Measurements from ENCODE around the gene KMO. TPM values are rescaled to one million over a fixed set of nuclear protein-coding genes. Genes with fewer than 3 reads are reported as not detected.

Gene KMO
- total RNA-seq, 1 experiment from 2014 or later: not detected

DNA sequence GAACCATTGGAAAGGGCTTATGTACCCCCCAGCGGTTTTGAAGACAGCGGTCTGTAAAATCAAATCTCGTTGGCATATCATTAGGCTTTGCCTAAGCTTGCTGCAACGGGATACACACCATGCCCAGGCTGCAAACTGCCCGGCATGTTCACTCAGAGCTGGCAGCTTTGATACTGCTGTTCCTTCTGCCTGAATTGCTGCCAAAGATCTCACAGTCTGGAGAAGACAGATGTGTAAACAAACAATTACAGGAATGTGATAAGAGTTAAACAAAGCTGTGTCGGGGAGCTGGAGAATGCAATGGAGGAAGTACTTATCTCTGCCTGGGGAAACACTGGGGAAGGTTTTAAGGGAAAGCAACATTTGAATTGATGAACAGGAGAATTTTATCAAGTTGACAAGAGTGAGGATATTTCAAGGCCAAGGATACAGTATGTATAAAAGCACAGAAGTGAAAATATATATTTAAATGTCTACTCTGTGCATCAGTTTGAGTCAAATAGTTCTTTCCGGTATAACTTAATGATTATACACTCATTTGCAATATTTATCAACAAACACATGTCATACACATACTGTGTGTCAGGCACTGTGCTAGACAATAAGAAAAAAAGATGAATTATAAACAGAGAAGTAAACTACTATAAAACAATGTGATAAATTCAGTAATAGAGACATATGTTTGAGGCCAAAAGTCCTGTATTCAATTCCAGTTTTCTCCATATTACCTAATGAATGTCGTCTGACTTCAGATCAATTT, 78.1 kb downstream of the KMO start:
- Histone ChIP-seq H3T11ph (ENCODE audit: low read length) (no peak overlapping the region), H3K4me1 (ENCODE audit: insufficient read depth, low read length) (no peaks in the 10 kb centered on the region), H2BK5ac (ENCODE audit: insufficient read length, low read length) (no peak overlapping the region), H2BK12ac (ENCODE audit: insufficient read length, low read depth, low read length) (no peak overlapping the region), H2AK5ac (ENCODE audit: insufficient read length, low read length) (no peak overlapping the region), H3K4me2 (ENCODE audit: insufficient read depth, insufficient read length, low read length) (no peak overlapping the region), H2BK120ac (ENCODE audit: low read depth, low read length, poor library complexity, severe bottlenecking) (no peak overlapping the region), H3K23ac (ENCODE audit: insufficient read length, low read depth, low read length) (no peak overlapping the region), H4K20me1 (ENCODE audit: control insufficient read depth, insufficient read depth, insufficient read length) (no peaks in the 10 kb centered on the region), H3K4ac (ENCODE audit: low read depth, low read length) (no peak overlapping the region), H2BK15ac (ENCODE audit: low read depth, low read length) (no peak overlapping the region), H3K9me3 (ENCODE audit: control insufficient read depth, low read depth, low read length) (no peaks in the 10 kb centered on the region), H3K56ac (ENCODE audit: insufficient read length, low read depth, low read length) (no peak overlapping the region), H3K27ac (ENCODE audit: insufficient read length, low read depth, low read length) (no peak overlapping the region), H2AFZ (ENCODE audit: low read length) (no peak overlapping the region), H3K14ac (ENCODE audit: insufficient read depth, low read length) (no peak overlapping the region), H3K18ac (ENCODE audit: insufficient read length, low read depth, low read length) (no peak overlapping the region), H3K79me2 (ENCODE audit: insufficient read depth, low read length) (no peaks in the 10 kb centered on the region), H3K79me1 (ENCODE audit: insufficient read depth, low read depth, low read length, poor library complexity, severe bottlenecking) (no peaks in the 10 kb centered on the region), H3K27me3 (ENCODE audit: insufficient read depth, low read length) (no peaks in the 10 kb centered on the region), H2BK20ac (ENCODE audit: low read depth, low read length, poor library complexity, severe bottlenecking) (no peak overlapping the region), H4K91ac (ENCODE audit: insufficient read length, low read depth, low read length) (no peak overlapping the region), H3K23me2 (ENCODE audit: insufficient read length, low read depth, low read length, poor library complexity, severe bottlenecking) (no peaks in the 10 kb centered on the region), H3K9ac (ENCODE audit: extremely low read depth, insufficient read length, low read length) (no peak overlapping the region), H4K8ac (replicated peaks; ENCODE audit: insufficient read length, low read depth, low read length) (no peak overlapping the region), H4K5ac (ENCODE audit: insufficient read length, low read depth, low read length) (no peak overlapping the region)
- H3K4me1 Mint-ChIP-seq: 0 out of 4 replicates have a peak, but pooled peaks cover 0 to 2% of the 10 kb centered on the region in 2 experiments
- H3K9me3 Mint-ChIP-seq: no peaks in the 10 kb centered on the region; a peak in 1 of 5 replicates
- H3K36me3 Mint-ChIP-seq (ENCODE audit: insufficient read depth in 1 of 3, low read depth in 3 of 3): no peaks in the 10 kb centered on the region; a peak in 1 of 7 replicates
- TF ChIP-seq, protein P1, sequence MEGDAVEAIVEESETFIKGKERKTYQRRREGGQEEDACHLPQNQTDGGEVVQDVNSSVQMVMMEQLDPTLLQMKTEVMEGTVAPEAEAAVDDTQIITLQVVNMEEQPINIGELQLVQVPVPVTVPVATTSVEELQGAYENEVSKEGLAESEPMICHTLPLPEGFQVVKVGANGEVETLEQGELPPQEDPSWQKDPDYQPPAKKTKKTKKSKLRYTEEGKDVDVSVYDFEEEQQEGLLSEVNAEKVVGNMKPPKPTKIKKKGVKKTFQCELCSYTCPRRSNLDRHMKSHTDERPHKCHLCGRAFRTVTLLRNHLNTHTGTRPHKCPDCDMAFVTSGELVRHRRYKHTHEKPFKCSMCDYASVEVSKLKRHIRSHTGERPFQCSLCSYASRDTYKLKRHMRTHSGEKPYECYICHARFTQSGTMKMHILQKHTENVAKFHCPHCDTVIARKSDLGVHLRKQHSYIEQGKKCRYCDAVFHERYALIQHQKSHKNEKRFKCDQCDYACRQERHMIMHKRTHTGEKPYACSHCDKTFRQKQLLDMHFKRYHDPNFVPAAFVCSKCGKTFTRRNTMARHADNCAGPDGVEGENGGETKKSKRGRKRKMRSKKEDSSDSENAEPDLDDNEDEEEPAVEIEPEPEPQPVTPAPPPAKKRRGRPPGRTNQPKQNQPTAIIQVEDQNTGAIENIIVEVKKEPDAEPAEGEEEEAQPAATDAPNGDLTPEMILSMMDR (conservative IDR thresholded peaks at IDR 0.05): no peak
- no peaks in the 10 kb centered on the region for H3K27me3 Mint-ChIP-seq (ENCODE audit: low read depth)
- H3K4me3 Mint-ChIP-seq: no peak overlapping the region
- no peak for DNase-seq
- WGBS (ENCODE audit: extremely low coverage, insufficient read length, low lambda C conversion rate): no CpG with 5 or more reads among the region's 8 CpGs
- no peak overlapping the region for H3K27ac Mint-ChIP-seq
